MM.1S (cell line): ENCODE data around the gene RCBTB1.

ENCODE experiments used
- CTCF ChIP-seq: fragments of 300-600 bp; sonication (generic); IDR thresholded peaks from 2 replicates; pipeline ENCODE4 v1.5.1; 2016; ENCODE audit warnings: antibody characterized with exemption, low read length, mixed read lengths
- EZH2 ChIP-seq: fragments of 300-600 bp; sonication (generic); optimal IDR thresholded peaks from 2 replicates; pipeline ENCODE3; 2017; ENCODE audit warnings: low read depth, mild to moderate bottlenecking, antibody characterized with exemption, low read length, mixed read lengths

GRCh38 chr13:49616676-49617065, 31.3 kb upstream of the RCBTB1 start:
- TF ChIP-seq CTCF (no peak), EZH2 (no peak)
